K562 (cell line): ENCODE data around the gene KLHL34. TPM values are rescaled to one million over a fixed set of nuclear protein-coding genes. Genes with fewer than 3 reads are reported as not detected.

Experiments used
- ATAC-seq: fragments of 200-7000 bp; cut with Tn5 transposase; 3 replicates; pipeline ENCODE4 v1.9.1; 2020; ENCODE audit warnings: moderate library complexity
- BruUV-seq: library from RNA; stranded (reverse); fragments of 400-500 nt; replicated peaks from 2 replicates; lab custom pipeline; 2021; lab: Mats Ljungman, UMichigan
- CTCF ChIA-PET: fragments of 300-600 bp; formaldehyde crosslinking; extraction: SDS; loops from one replicate; lab custom pipeline; 2021; ENCODE audit warnings: low intra/inter-chr PET ratio; lab: Yijun Ruan, JAX
- POLR2A ChIA-PET: fragments of 300-600, 350-650 bp; sonication (Branson Sonifier 250); formaldehyde crosslinking; extraction: SDS; loops from one replicate; lab custom pipeline; 2021; ENCODE audit warnings: antibody characterized with exemption, inconsistent platforms; lab: Yijun Ruan, JAX
- DNase-seq, 4 experiments: peaks; one replicate each; pipeline versions ENCODE4 v3.0.0 to v3.0.0-alpha.2; 2011 to 2018; ENCODE audit warnings: low spot score in 3 of 4, mixed read lengths in 3 of 4; ENCODE audit errors: extremely low read depth in 1 of 4
- FAIRE-seq: peaks from 2 replicates; lab custom pipeline; 2011; peaks lifted over from hg19 to GRCh38; lab: Jason Lieb, UNC
- H2AFZ ChIP-seq: 2 replicates; pipeline ENCODE4 v1.6.0; 2011; ENCODE audit warnings: low read depth, low read length, control low read depth, inconsistent platforms
- H3K27ac ChIP-seq: fragments of 200-600 bp; 3 replicates; pipeline ENCODE4 v1.8.0; 2011; ENCODE audit warnings: low read depth, mild to moderate bottlenecking, control low read depth, inconsistent platforms, low read length, moderate library complexity, mixed read lengths; ENCODE audit errors: extremely low read depth
- H3K27me3 ChIP-seq, 2 experiments: fragments of 300-600 bp in 1 of 2; 2 replicates in 1 of 2; 3 replicates in 1 of 2; pipeline versions ENCODE4 v1.6.0 to v1.8.0; 2011; ENCODE audit warnings: inconsistent platforms in 2 of 2, low read length in 2 of 2, mild to moderate bottlenecking in 1 of 2, mixed read lengths in 1 of 2, moderate library complexity in 1 of 2; ENCODE audit not compliant: control insufficient read depth in 2 of 2, insufficient read depth in 2 of 2
- H3K36me3 ChIP-seq: fragments of 300-600 bp; 3 replicates; pipeline ENCODE4 v1.8.0; 2011; ENCODE audit warnings: mild to moderate bottlenecking, low read length, inconsistent platforms; ENCODE audit not compliant: control insufficient read depth, insufficient read depth
- H3K4me1 ChIP-seq, 2 experiments: fragments of 200-600 bp in 1 of 2; replicated peaks in 1 of 2; 2 replicates in 1 of 2; 3 replicates in 1 of 2; pipeline versions ENCODE4 v1.5.1 to v1.8.0; 2011; ENCODE audit warnings: inconsistent platforms in 2 of 2, low read length in 2 of 2, mild to moderate bottlenecking in 1 of 2, mixed read lengths in 1 of 2, moderate library complexity in 1 of 2; ENCODE audit not compliant: control insufficient read depth in 2 of 2, insufficient read depth in 2 of 2
- H3K4me2 ChIP-seq: 2 replicates; pipeline ENCODE4 v1.6.1; 2011; ENCODE audit warnings: low read length, control low read depth, inconsistent platforms, mixed read lengths; ENCODE audit not compliant: insufficient read depth
- H3K4me3 ChIP-seq: fragments of 200-600 bp; sonication (generic), shearing (Covaris generic); 2 replicates; pipeline ENCODE4 v1.5.1; 2016; ENCODE audit warnings: control low read depth, inconsistent platforms
- H3K79me2 ChIP-seq: fragments of 200-600 bp; 3 replicates; pipeline ENCODE4 v1.8.0; 2011; ENCODE audit warnings: low read length, inconsistent platforms; ENCODE audit not compliant: control insufficient read depth, insufficient read depth
- H3K9ac ChIP-seq, 2 experiments: 2 replicates each; pipeline versions ENCODE4 v1.6.0 to v1.6.1; 2011; ENCODE audit warnings: low read depth in 2 of 2, low read length in 2 of 2, control low read depth in 1 of 2, inconsistent platforms in 1 of 2, mild to moderate bottlenecking in 1 of 2, mixed read lengths in 1 of 2; ENCODE audit not compliant: insufficient read depth in 1 of 2
- H3K9me1 ChIP-seq: one replicate; pipeline ENCODE4 v1.6.0; 2011; ENCODE audit warnings: inconsistent platforms, mild to moderate bottlenecking, low read length, moderate library complexity; ENCODE audit not compliant: control insufficient read depth, insufficient read depth
- H3K9me3 ChIP-seq: replicated peaks from 2 replicates; pipeline ENCODE4 v1.5.1; 2011; ENCODE audit warnings: low read depth, low read length, inconsistent platforms; ENCODE audit not compliant: control insufficient read depth, insufficient read depth
- H4K20me1 ChIP-seq: replicated peaks from 2 replicates; pipeline ENCODE4 v1.6.1; 2011; ENCODE audit warnings: low read length, inconsistent platforms, mixed read lengths; ENCODE audit not compliant: control insufficient read depth, insufficient read depth
- BCL6 ChIP-seq: fragments of 250-450 bp; sonication (Bioruptor Pico); IDR thresholded peaks from 2 replicates; pipeline ENCODE4 v1.4.0; 2020
- JUND ChIP-seq, 2 experiments: IDR thresholded peaks; 2 replicates in 1 of 2; 3 replicates in 1 of 2; pipeline ENCODE4 v1.6.1; 2011; ENCODE audit warnings: borderline replicate concordance in 2 of 2, low read depth in 2 of 2, low read length in 2 of 2, improper control_type of control experiment in 1 of 2, missing biosample characterization in 1 of 2, missing genetic modification characterization in 1 of 2, missing genetic modification reagents in 1 of 2
- MECOM ChIP-seq: fragments of 250-450 bp; sonication (Bioruptor Pico); IDR thresholded peaks from 2 replicates; pipeline ENCODE4 v1.8.0; 2022; ENCODE audit warnings: inconsistent platforms
- MYBL2 ChIP-seq, 2 experiments: fragments of 450-650 bp in 1 of 2; sonication (generic) in 1 of 2; formaldehyde crosslinking in 1 of 2; IDR thresholded peaks; 2 replicates each; pipeline versions ENCODE4 v1.6.1 to v1.8.1; 2017 to 2022; ENCODE audit warnings: borderline replicate concordance in 1 of 2, inconsistent platforms in 1 of 2, low read depth in 1 of 2, mild to moderate bottlenecking in 1 of 2, missing genetic modification reagents in 1 of 2, moderate library complexity in 1 of 2
- RAD51 ChIP-seq: fragments of 450-650 bp; IDR thresholded peaks from 2 replicates; pipeline ENCODE4 v1.7.1; 2016; ENCODE audit warnings: low read depth, mild to moderate bottlenecking, borderline replicate concordance
- ZEB2 ChIP-seq: fragments of 450-650 bp; IDR thresholded peaks from 2 replicates; pipeline ENCODE4 v1.6.1; 2016
- ZNF384 ChIP-seq: IDR thresholded peaks from 2 replicates; pipeline ENCODE4 v1.6.1; 2012; ENCODE audit warnings: low read depth, low read length, improper control_type of control experiment
- WGBS: fragments of 100-300 bp; shearing (Covaris generic); methylation state at CpG from one replicate; pipeline ENCODE4 v1.1.6; 2016; ENCODE audit warnings: low coverage, mixed read lengths; ENCODE audit not compliant: insufficient coverage; ENCODE audit errors: missing lambda C conversion rate; 5-methylcytosine and 5-hydroxymethylcytosine counted together
- in situ Hi-C: fragments of 300-500 bp; cut with MboI; formaldehyde crosslinking; loops from 4 replicates; pipeline ENCODE4 v1.15.0; 2018; ENCODE audit warnings: inconsistent platforms, mixed read lengths
- intact Hi-C: fragments of 100-400 bp; cut with micrococcal nuclease; formaldehyde crosslinking; loops from 2 replicates; pipeline ENCODE4 v1.14.2; 2022
- polyA plus RNA-seq, 8 experiments: library from polyadenylated mRNA; depleted of rRNA in 4 of 8; stranded (reverse) in 5 of 8; unstranded in 3 of 8; fragments of >200 nt; fragmentation: Nextera tagmentation in 2 of 8; fragmentation: Illumina TruSeq in 1 of 8; extraction: Ambion mirVana in 2 of 8; extraction: Trizol in 1 of 8; gene quantifications; 2 replicates each; pipeline versions ENCODE4 v1.2.1 to v1.2.3, GENCODE V29; 2011 to 2014; ENCODE audit warnings: inconsistent platforms in 1 of 8, missing spikeins in 1 of 8
- total RNA-seq, 7 experiments: library from RNA; depleted of rRNA in 6 of 7; stranded (reverse); fragments of >200 nt in 6 of 7; fragmentation: Illumina TruSeq in 2 of 7; extraction: Trizol in 2 of 7; gene quantifications; 2 replicates each; pipeline versions ENCODE4 v1.2.1 to v1.2.3, GENCODE V29; 2011 to 2021; ENCODE audit warnings: low replicate concordance in 1 of 7
- TF ChIP-seq, protein P1 (sequence below), 2 experiments: fragments of 450-650 bp; IDR thresholded peaks; 2 replicates each; pipeline ENCODE4 v1.6.1; 2016
- TF ChIP-seq, protein P2 (sequence below): sonication (generic); formaldehyde crosslinking; IDR thresholded peaks from 2 replicates; pipeline ENCODE4 v1.8.1; 2023; ENCODE audit warnings: mild to moderate bottlenecking, missing genetic modification reagents
- TF ChIP-seq, protein P3 (sequence below): IDR thresholded peaks from 2 replicates; pipeline ENCODE4 v1.6.1; 2012; ENCODE audit warnings: low read depth, low read length, improper control_type of control experiment, borderline replicate concordance

The KLHL34 gene
- total and polyA plus RNA-seq, 9 of the 15 experiments (the other 6 are each of a cell fraction or from before 2014, with no cell fraction given), result not detected

DNA sequence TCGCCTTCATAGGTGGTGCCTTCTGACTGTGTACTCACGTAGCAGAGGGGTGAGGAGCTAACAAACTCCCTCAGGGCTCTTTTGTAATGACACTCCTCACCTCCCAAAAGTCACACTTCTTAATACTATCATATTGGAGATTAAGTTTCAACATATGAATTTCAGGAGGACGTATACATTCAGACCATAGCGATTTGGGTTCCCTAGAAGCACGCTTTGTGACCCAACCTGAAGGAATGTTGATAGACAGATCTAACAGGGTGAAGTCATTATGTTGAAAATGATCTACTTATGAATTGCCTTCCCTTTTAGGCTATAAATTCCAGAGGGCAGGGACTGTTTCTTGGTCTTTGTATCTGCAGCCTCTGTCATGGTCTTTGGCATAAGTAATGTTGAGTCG lies 3.2 kb upstream of the KLHL34 start:
- H3K27ac ChIP-seq, result no peak overlapping the region
- no peak for FAIRE-seq
- H3K9me3 ChIP-seq, result no peaks in the 10 kb centered on the region
- WGBS, result 2% methylated on average over 6 of the region's 6 CpGs
- H3K9me1 ChIP-seq, result no peaks in the 10 kb centered on the region
- no peak overlapping the region for H2AFZ ChIP-seq
- intact Hi-C loops, result no loop called here
- H4K20me1 ChIP-seq, result no peaks in the 10 kb centered on the region
- DNase-seq, result no peak
- H3K9ac ChIP-seq, result no peak overlapping the region
- ChIA-PET POLR2A (no interaction called here), CTCF (no interaction called here)
- no peak overlapping the region for H3K4me3 ChIP-seq
- no peak overlapping the region for H3K4me2 ChIP-seq
- no peaks in the 10 kb centered on the region for H3K36me3 ChIP-seq
- TF ChIP-seq MECOM (CRISPR knock-in tag) (no peak), ZNF384 (no peak), RAD51 (no peak), JUND (IDR thresholded peaks at IDR 0.05; ENCODE audit: borderline replicate concordance, low read depth, low read length) (no peak), JUND (tag; IDR thresholded peaks at IDR 0.05; ENCODE audit: borderline replicate concordance, low read depth, low read length) (no peak), MYBL2 (IDR thresholded peaks at IDR 0.05; ENCODE audit: low read depth) (no peak), MYBL2 (CRISPR knock-in tag; IDR thresholded peaks at IDR 0.05; ENCODE audit: borderline replicate concordance) (no peak), ZEB2 (no peak), BCL6 (CRISPR knock-in tag) (no peak)
- TF ChIP-seq, protein P1, sequence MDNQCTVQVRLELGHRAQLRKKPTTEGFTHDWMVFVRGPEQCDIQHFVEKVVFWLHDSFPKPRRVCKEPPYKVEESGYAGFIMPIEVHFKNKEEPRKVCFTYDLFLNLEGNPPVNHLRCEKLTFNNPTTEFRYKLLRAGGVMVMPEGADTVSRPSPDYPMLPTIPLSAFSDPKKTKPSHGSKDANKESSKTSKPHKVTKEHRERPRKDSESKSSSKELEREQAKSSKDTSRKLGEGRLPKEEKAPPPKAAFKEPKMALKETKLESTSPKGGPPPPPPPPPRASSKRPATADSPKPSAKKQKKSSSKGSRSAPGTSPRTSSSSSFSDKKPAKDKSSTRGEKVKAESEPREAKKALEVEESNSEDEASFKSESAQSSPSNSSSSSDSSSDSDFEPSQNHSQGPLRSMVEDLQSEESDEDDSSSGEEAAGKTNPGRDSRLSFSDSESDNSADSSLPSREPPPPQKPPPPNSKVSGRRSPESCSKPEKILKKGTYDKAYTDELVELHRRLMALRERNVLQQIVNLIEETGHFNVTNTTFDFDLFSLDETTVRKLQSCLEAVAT (IDR thresholded peaks at IDR 0.05), result no peak
- TF ChIP-seq, protein P2, sequence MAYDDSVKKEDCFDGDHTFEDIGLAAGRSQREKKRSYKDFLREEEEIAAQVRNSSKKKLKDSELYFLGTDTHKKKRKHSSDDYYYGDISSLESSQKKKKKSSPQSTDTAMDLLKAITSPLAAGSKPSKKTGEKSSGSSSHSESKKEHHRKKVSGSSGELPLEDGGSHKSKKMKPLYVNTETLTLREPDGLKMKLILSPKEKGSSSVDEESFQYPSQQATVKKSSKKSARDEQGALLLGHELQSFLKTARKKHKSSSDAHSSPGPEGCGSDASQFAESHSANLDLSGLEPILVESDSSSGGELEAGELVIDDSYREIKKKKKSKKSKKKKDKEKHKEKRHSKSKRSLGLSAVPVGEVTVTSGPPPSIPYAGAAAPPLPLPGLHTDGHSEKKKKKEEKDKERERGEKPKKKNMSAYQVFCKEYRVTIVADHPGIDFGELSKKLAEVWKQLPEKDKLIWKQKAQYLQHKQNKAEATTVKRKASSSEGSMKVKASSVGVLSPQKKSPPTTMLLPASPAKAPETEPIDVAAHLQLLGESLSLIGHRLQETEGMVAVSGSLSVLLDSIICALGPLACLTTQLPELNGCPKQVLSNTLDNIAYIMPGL (CRISPR knock-in tag), result no peak
- TF ChIP-seq, protein P3, sequence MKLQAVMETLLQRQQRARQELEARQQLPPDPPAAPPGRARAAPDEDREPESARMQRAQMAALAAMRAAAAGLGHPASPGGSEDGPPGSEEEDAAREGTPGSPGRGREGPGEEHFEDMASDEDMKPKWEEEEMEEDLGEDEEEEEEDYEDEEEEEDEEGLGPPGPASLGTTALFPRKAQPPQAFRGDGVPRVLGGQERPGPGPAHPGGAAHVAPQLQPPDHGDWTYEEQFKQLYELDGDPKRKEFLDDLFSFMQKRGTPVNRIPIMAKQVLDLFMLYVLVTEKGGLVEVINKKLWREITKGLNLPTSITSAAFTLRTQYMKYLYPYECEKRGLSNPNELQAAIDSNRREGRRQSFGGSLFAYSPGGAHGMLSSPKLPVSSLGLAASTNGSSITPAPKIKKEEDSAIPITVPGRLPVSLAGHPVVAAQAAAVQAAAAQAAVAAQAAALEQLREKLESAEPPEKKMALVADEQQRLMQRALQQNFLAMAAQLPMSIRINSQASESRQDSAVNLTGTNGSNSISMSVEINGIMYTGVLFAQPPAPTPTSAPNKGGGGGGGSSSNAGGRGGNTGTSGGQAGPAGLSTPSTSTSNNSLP, result no peak
- in situ Hi-C loops, result no loop called here
- no peaks in the 10 kb centered on the region for H3K79me2 ChIP-seq
- no TSS peak for BruUV-seq
- ATAC-seq, result no peak
- H3K4me1 ChIP-seq, result no peaks in the 10 kb centered on the region; a peak in 1 of 5 replicates
- no peaks in the 10 kb centered on the region for H3K27me3 ChIP-seq
